C4-2B (cell line): ENCODE results near the gene TPH1.

Source experiments
- ZFX ChIP-seq: fragments of 450-650 bp; IDR thresholded peaks from 2 replicates; pipeline ENCODE4 v1.6.1; 2017
- TF ChIP-seq, protein P1 (sequence below): fragments of 450-650 bp; conservative IDR thresholded peaks from 2 replicates; pipeline ENCODE4 v1.5.1; 2017; ENCODE audit warnings: mild to moderate bottlenecking

DNA sequence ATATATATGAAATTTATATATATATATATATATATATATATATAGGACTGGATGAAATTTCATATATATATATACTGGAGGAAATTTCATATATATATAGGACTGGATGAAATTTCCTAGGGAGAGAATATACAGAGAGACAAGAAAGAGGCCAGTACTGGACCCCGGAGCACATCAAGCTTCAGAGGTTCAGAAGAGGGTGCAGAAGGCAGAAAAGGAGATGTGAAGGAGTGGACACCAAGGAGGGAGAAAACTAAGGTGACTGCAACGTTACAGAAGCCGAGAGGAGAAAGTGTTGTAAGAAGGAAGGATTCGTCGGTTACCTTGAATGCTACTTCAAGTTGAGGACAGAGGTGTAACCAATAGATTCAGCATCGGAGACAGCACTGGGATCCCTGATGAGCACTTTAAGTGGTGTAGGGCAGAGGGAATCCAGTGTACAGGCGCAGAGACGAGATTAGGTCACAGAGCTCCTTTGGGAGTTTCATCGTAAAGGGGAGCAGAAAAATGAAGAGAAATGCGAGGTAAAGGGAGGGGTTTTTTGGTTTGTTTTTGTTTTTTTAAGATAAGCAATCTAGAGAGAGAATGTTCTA, 8.5 kb upstream of the TPH1 start:
- TF ChIP-seq, protein P1, sequence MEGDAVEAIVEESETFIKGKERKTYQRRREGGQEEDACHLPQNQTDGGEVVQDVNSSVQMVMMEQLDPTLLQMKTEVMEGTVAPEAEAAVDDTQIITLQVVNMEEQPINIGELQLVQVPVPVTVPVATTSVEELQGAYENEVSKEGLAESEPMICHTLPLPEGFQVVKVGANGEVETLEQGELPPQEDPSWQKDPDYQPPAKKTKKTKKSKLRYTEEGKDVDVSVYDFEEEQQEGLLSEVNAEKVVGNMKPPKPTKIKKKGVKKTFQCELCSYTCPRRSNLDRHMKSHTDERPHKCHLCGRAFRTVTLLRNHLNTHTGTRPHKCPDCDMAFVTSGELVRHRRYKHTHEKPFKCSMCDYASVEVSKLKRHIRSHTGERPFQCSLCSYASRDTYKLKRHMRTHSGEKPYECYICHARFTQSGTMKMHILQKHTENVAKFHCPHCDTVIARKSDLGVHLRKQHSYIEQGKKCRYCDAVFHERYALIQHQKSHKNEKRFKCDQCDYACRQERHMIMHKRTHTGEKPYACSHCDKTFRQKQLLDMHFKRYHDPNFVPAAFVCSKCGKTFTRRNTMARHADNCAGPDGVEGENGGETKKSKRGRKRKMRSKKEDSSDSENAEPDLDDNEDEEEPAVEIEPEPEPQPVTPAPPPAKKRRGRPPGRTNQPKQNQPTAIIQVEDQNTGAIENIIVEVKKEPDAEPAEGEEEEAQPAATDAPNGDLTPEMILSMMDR: no peak
- TF ChIP-seq ZFX: no peak
